SK-N-SH (cell line): ENCODE data around the gene SELPLG. TPM values are rescaled to one million over a fixed set of nuclear protein-coding genes. Genes with fewer than 3 reads are reported as not detected.

ENCODE experiments used
- CTCF ChIA-PET: fragments of 300-600, 350-600 bp; formaldehyde crosslinking; extraction: SDS; loops from one replicate; lab custom pipeline; 2021; lab: Yijun Ruan, JAX
- POLR2A ChIA-PET: fragments of 350-600 bp; sonication (Branson Sonifier 250); formaldehyde crosslinking; extraction: SDS; loops from one replicate; lab custom pipeline; 2020; ENCODE audit warnings: antibody characterized with exemption, inconsistent platforms; lab: Yijun Ruan, JAX
- DNase-seq: peaks from one replicate; pipeline ENCODE4 v3.0.0; 2012
- H2AFZ ChIP-seq: fragments of 200-600 bp; sonication (generic); 2 replicates; pipeline ENCODE4 v1.8.1; 2016; ENCODE audit warnings: antibody characterized with exemption, mild to moderate bottlenecking, low read depth
- H3F3A ChIP-seq: fragments of 200-600 bp; sonication (generic); replicated peaks from 2 replicates; pipeline ENCODE3; 2016; ENCODE audit warnings: antibody characterized with exemption, mild to moderate bottlenecking; ENCODE audit not compliant: insufficient read depth
- H3K27ac ChIP-seq, 2 experiments: fragments of 200-500 bp in 1 of 2; fragments of 200-600 bp in 1 of 2; sonication (Bioruptor generic) in 1 of 2; sonication (generic), shearing (Covaris generic) in 1 of 2; 2 replicates each; pipeline versions ENCODE4 v1.5.1 to v1.6.1; 2014 to 2016; ENCODE audit warnings: low read depth in 2 of 2, inconsistent platforms in 1 of 2, low read length in 1 of 2, mild to moderate bottlenecking in 1 of 2, mixed read lengths in 1 of 2
- H3K27me3 ChIP-seq: fragments of 200-600 bp; sonication (generic), shearing (Covaris generic); 2 replicates; pipeline ENCODE4 v1.6.1; 2016; ENCODE audit warnings: mixed run types; ENCODE audit not compliant: insufficient read depth
- H3K36me3 ChIP-seq, 2 experiments: fragments of 200-500 bp in 1 of 2; fragments of 200-600 bp in 1 of 2; sonication (Bioruptor generic) in 1 of 2; sonication (generic) in 1 of 2; replicated peaks in 1 of 2; 2 replicates each; pipeline versions ENCODE3 to v1.5.1; 2014 to 2016; ENCODE audit warnings: low read length in 1 of 2, mild to moderate bottlenecking in 1 of 2; ENCODE audit not compliant: insufficient read depth in 2 of 2, control insufficient read depth in 1 of 2
- H3K4me1 ChIP-seq, 2 experiments: fragments of 200-500 bp in 1 of 2; fragments of 200-600 bp in 1 of 2; sonication (Bioruptor generic) in 1 of 2; sonication (generic), shearing (Covaris generic) in 1 of 2; 2 replicates each; pipeline versions ENCODE4 v1.5.1 to v1.6.1; 2014 to 2016; ENCODE audit warnings: low read depth in 1 of 2, low read length in 1 of 2, mixed run types in 1 of 2; ENCODE audit not compliant: insufficient read depth in 2 of 2, control insufficient read depth in 1 of 2
- H3K4me2 ChIP-seq: fragments of 200-600 bp; sonication (generic), shearing (Covaris generic); 2 replicates; pipeline ENCODE4 v1.6.1; 2017; ENCODE audit warnings: mixed run types
- H3K4me3 ChIP-seq, 2 experiments: fragments of 200-500 bp in 1 of 2; fragments of 200-600 bp in 1 of 2; sonication (Bioruptor generic) in 1 of 2; sonication (generic), shearing (Covaris generic) in 1 of 2; 2 replicates each; pipeline versions ENCODE4 v1.5.1 to v1.8.1; 2014 to 2016; ENCODE audit warnings: low read depth in 2 of 2, inconsistent platforms in 1 of 2, low read length in 1 of 2, mild to moderate bottlenecking in 1 of 2, mixed read lengths in 1 of 2, moderate library complexity in 1 of 2
- H3K79me2 ChIP-seq: fragments of 200-600 bp; sonication (generic); 2 replicates; pipeline ENCODE4 v1.8.1; 2017; ENCODE audit warnings: mild to moderate bottlenecking; ENCODE audit not compliant: insufficient read depth
- H3K9ac ChIP-seq: fragments of 200-600 bp; sonication (generic); 2 replicates; pipeline ENCODE4 v1.6.1; 2017; ENCODE audit warnings: mixed run types
- H3K9me2 ChIP-seq: fragments of 200-600 bp; sonication (generic); 2 replicates; pipeline ENCODE4 v1.6.1; 2017; ENCODE audit warnings: mixed run types
- H3K9me3 ChIP-seq: fragments of 200-600 bp; sonication (generic); 2 replicates; pipeline ENCODE4 v1.6.1; 2017; ENCODE audit warnings: mixed run types, mild to moderate bottlenecking, moderate library complexity
- H4K20me1 ChIP-seq: fragments of 200-600 bp; sonication (generic); 2 replicates; pipeline ENCODE4 v1.6.1; 2017; ENCODE audit warnings: mild to moderate bottlenecking, mixed run types; ENCODE audit not compliant: insufficient read depth
- CHD2 ChIP-seq: fragments of 150-350 bp; IDR thresholded peaks from 2 replicates; pipeline ENCODE4 v1.6.1; 2018; ENCODE audit warnings: low read length; ENCODE audit not compliant: partially characterized antibody
- NFIC ChIP-seq: IDR thresholded peaks from 2 replicates; pipeline ENCODE4 v1.4.0; 2012; ENCODE audit warnings: borderline replicate concordance
- RAD21 ChIP-seq: IDR thresholded peaks from 2 replicates; pipeline ENCODE4 v1.6.1; 2012; ENCODE audit warnings: mild to moderate bottlenecking, low read length
- RCOR1 ChIP-seq: fragments of 150-350 bp; IDR thresholded peaks from 2 replicates; pipeline ENCODE4 v1.6.1; 2017; ENCODE audit warnings: antibody characterized with exemption, low read length
- SIN3A ChIP-seq: IDR thresholded peaks from 2 replicates; pipeline ENCODE4 v1.6.1; 2012; ENCODE audit warnings: low read depth, mild to moderate bottlenecking, low read length, moderate library complexity, borderline replicate concordance
- SMC3 ChIP-seq: IDR thresholded peaks from 2 replicates; pipeline ENCODE4 v1.6.1; 2012; ENCODE audit warnings: low read depth, low read length, improper control_type of control experiment
- TEAD4 ChIP-seq: IDR thresholded peaks from 2 replicates; pipeline ENCODE4 v1.4.0; 2012; ENCODE audit warnings: mild to moderate bottlenecking, borderline replicate concordance; ENCODE audit not compliant: insufficient read depth
- USF2 ChIP-seq: fragments of 150-350 bp; IDR thresholded peaks from 2 replicates; pipeline ENCODE4 v1.6.1; 2017; ENCODE audit warnings: antibody characterized with exemption, low read length, low read depth, borderline replicate concordance
- WGBS: methylation state at CpG from one replicate; pipeline ENCODE4 v1.1.6; 2017; ENCODE audit warnings: low lambda C conversion rate; 5-methylcytosine and 5-hydroxymethylcytosine counted together
- polyA plus RNA-seq, 3 experiments: library from polyadenylated mRNA; depleted of rRNA; stranded (reverse); fragments of >200 nt; gene quantifications; 2 replicates each; pipeline ENCODE4 v1.2.3, GENCODE V29; 2012
- TF ChIP-seq, protein P1 (sequence below): IDR thresholded peaks from 2 replicates; pipeline ENCODE4 v1.4.0; 2012; ENCODE audit warnings: low read depth, borderline replicate concordance
- TF ChIP-seq, protein P2 (sequence below): IDR thresholded peaks from 2 replicates; pipeline ENCODE4 v1.4.0; 2012; ENCODE audit warnings: low read depth, borderline replicate concordance

Gene SELPLG
- polyA plus RNA-seq, 1 of the 3 experiments (the other 2 are of a cell fraction): 2.8 TPM

DNA sequence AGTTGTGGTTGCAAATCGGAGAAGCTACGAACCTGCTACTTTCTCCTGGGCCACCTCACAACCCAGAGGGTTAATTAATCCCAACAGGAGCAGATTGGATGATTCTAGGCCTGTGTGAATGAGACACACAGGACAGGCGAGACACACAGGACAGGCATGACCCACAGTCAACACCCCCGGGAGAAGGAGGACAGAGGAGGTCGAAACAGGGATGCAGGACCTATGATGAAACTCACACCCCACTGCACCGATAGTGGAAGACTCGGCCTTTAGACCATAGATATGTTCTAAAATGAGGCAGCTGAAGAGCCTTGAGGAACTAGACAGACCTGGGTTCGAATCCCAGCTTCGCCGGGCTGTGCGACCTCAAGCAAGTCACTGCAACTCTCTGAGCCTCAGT, 47.4 kb downstream of the SELPLG start (continued):
- TF ChIP-seq USF2: no peak
- TF ChIP-seq, protein P1, sequence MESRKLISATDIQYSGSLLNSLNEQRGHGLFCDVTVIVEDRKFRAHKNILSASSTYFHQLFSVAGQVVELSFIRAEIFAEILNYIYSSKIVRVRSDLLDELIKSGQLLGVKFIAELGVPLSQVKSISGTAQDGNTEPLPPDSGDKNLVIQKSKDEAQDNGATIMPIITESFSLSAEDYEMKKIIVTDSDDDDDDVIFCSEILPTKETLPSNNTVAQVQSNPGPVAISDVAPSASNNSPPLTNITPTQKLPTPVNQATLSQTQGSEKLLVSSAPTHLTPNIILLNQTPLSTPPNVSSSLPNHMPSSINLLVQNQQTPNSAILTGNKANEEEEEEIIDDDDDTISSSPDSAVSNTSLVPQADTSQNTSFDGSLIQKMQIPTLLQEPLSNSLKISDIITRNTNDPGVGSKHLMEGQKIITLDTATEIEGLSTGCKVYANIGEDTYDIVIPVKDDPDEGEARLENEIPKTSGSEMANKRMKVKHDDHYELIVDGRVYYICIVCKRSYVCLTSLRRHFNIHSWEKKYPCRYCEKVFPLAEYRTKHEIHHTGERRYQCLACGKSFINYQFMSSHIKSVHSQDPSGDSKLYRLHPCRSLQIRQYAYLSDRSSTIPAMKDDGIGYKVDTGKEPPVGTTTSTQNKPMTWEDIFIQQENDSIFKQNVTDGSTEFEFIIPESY: no peak
- TF ChIP-seq RAD21: no peak
- no peak for TF ChIP-seq SIN3A
- TF ChIP-seq RCOR1: no peak
- no peak for TF ChIP-seq CHD2
- no peak for TF ChIP-seq TEAD4
- TF ChIP-seq NFIC: no peak

GRCh38 chr12:108585864-108586263, 47.8 kb downstream of the SELPLG start:
- Histone ChIP-seq H3K79me2 (no peaks in the 10 kb centered on the region), H3K4me1 (peaks cover 0 to 20% of the 10 kb centered on the region in 2 experiments; a peak in 1 of 4 replicates), H4K20me1 (no peaks in the 10 kb centered on the region), H3K4me2 (no peak overlapping the region), H3K4me3 (no peak overlapping the region), H3K27me3 (no peaks in the 10 kb centered on the region), H2AFZ (no peak overlapping the region), H3K36me3 (no peaks in the 10 kb centered on the region), H3K9me3 (no peaks in the 10 kb centered on the region), H3F3A (no peaks in the 10 kb centered on the region), H3K27ac (no peak overlapping the region), H3K9me2 (no peaks in the 10 kb centered on the region), H3K9ac (no peak overlapping the region)
- TF ChIP-seq, protein P2, sequence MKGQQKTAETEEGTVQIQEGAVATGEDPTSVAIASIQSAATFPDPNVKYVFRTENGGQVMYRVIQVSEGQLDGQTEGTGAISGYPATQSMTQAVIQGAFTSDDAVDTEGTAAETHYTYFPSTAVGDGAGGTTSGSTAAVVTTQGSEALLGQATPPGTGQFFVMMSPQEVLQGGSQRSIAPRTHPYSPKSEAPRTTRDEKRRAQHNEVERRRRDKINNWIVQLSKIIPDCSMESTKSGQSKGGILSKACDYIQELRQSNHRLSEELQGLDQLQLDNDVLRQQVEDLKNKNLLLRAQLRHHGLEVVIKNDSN: no peak
- POLR2A ChIA-PET: no interaction called here
- CTCF ChIA-PET: interaction anchor here (0.6 to 1.5 kb wide), 5 partner anchors 16 to 370 kb away, joined by 3 to 9 read pairs (median 3); no protein-coding TSS in a partner anchor
- DNase-seq: no peak
- 66% methylated on average over 4 of the region's 4 CpGs for WGBS

- TF ChIP-seq, protein P2: no peak
- TF ChIP-seq USF2 (no peak), SMC3 (no peak), TEAD4 (no peak)
- Histone ChIP-seq H3K9me2 (no peaks in the 10 kb centered on the region), H3K4me2 (no peak overlapping the region), H3K36me3 (no peaks in the 10 kb centered on the region), H3K79me2 (no peaks in the 10 kb centered on the region), H3K27me3 (no peaks in the 10 kb centered on the region), H3K9me3 (no peaks in the 10 kb centered on the region), H3K4me1 (peaks cover 0 to 16% of the 10 kb centered on the region in 2 experiments; a peak in 1 of 4 replicates), H2AFZ (no peak overlapping the region), H3K9ac (no peak overlapping the region), H3K27ac (no peak overlapping the region), H3K4me3 (no peak overlapping the region), H4K20me1 (no peaks in the 10 kb centered on the region), H3F3A (no peaks in the 10 kb centered on the region)
- POLR2A ChIA-PET: no interaction called here
- no peak for DNase-seq
- 79% methylated on average over 3 of the region's 3 CpGs for WGBS
- CTCF ChIA-PET: interaction anchor here (1.0 to 4.7 kb wide), 3 partner anchors 15 to 33 kb away, joined by 4 to 38 read pairs (median 4); no protein-coding TSS in a partner anchor
These were observed 49.1 kb downstream of the SELPLG start for GRCh38 chr12:108584456-108585065.
